GM04504 (cell line): Measurements from ENCODE around the gene AGPAT4.
"Not testable (repeated sequence)": the region's sequence is repeated elsewhere in the genome, so short reads cannot be mapped to it uniquely, and the experiment has no call there.

Experiments
- DNase-seq: peaks from one replicate; pipeline ENCODE4 v3.0.0-alpha.2; 2012; ENCODE audit warnings: low read depth

AGPAT4 gene

GRCh38 chr6:161138543-161139303, 135.1 kb downstream of the AGPAT4 start:
- DNase-seq, result no peak

GRCh38 chr6:161137839-161138542, 135.9 kb downstream of the AGPAT4 start:
- DNase-seq, result peak; percentile 13

- no peak for DNase-seq
Measured at GRCh38 chr6:161137320-161137719, 136.5 kb downstream of the AGPAT4 start.

- DNase-seq, result no peak
Measured at GRCh38 chr6:161136655-161137054, 137.2 kb downstream of the AGPAT4 start.

GRCh38 chr6:161135695-161136591, 137.9 kb downstream of the AGPAT4 start:
- DNase-seq, result no peak

GRCh38 chr6:161134550-161135298, 139.1 kb downstream of the AGPAT4 start:
- no peak for DNase-seq

- DNase-seq, result no peak
Measured at GRCh38 chr6:161133963-161134362, 139.9 kb downstream of the AGPAT4 start.

GRCh38 chr6:161132384-161132783, 141.5 kb downstream of the AGPAT4 start:
- no peak for DNase-seq

- DNase-seq, result no peak
Measured at GRCh38 chr6:161130967-161131766, 142.7 kb downstream of the AGPAT4 start.

GRCh38 chr6:161130541-161130940, 143.3 kb downstream of the AGPAT4 start:
- no peak for DNase-seq

GRCh38 chr6:161128680-161129196, 145.1 kb downstream of the AGPAT4 start:
- DNase-seq, result peak; percentile 13

GRCh38 chr6:161128230-161128629, 145.6 kb downstream of the AGPAT4 start:
- DNase-seq, result no peak

GRCh38 chr6:161127071-161127740, 146.7 kb downstream of the AGPAT4 start:
- no peak for DNase-seq

GRCh38 chr6:161125591-161125990, 148.3 kb downstream of the AGPAT4 start:
- no peak for DNase-seq

- DNase-seq, result not testable (repeated sequence)
Measured at GRCh38 chr6:161123319-161123718, 150.5 kb downstream of the AGPAT4 start.

GRCh38 chr6:161117942-161118341, 155.9 kb downstream of the AGPAT4 start:
- DNase-seq, result no peak

- no peak for DNase-seq
Measured at GRCh38 chr6:161117308-161117707, 156.6 kb downstream of the AGPAT4 start.

GRCh38 chr6:161116554-161116953, 157.3 kb downstream of the AGPAT4 start:
- no peak for DNase-seq

- DNase-seq, result no peak
Measured at GRCh38 chr6:161115468-161115867, 158.4 kb downstream of the AGPAT4 start.

GRCh38 chr6:161111261-161111660, 162.6 kb downstream of the AGPAT4 start:
- DNase-seq, result no peak
